Measurements from ENCODE around the gene MCM10.

- TF ChIP-seq CTCF (IDR thresholded peaks at IDR 0.05; ENCODE audit: low read depth, low read length, poor library complexity, severe bottlenecking), result no peak
- TF ChIP-seq EZH2phosphoT487 (IDR thresholded peaks at IDR 0.05; ENCODE audit: borderline replicate concordance, low read length), result no peak
These were observed 45.2 kb upstream of the MCM10 start for GRCh38 chr10:13115832-13116803.
